ENCODE results near the gene GSG1. TPM values are rescaled to one million over a fixed set of nuclear protein-coding genes. Genes with fewer than 3 reads are reported as not detected.

Gene GSG1
- total RNA-seq, 1 experiment from 2014 or later = 0.22 TPM

- no peaks in the 10 kb centered on the region for H3K23me2 ChIP-seq (ENCODE audit: insufficient read length, low read depth, low read length, poor library complexity, severe bottlenecking)
- H3K9me3 ChIP-seq (ENCODE audit: control insufficient read depth, low read depth, low read length) = no peaks in the 10 kb centered on the region
- no peak overlapping the region for H2BK5ac ChIP-seq (ENCODE audit: insufficient read length, low read length)
- H3K4me2 ChIP-seq (ENCODE audit: insufficient read depth, insufficient read length, low read length) = no peak overlapping the region
- no peak overlapping the region for H3K18ac ChIP-seq (ENCODE audit: insufficient read length, low read depth, low read length)
- no peaks in the 10 kb centered on the region for H3K79me1 ChIP-seq (ENCODE audit: insufficient read depth, low read depth, low read length, poor library complexity, severe bottlenecking)
- H3K4me1 ChIP-seq (ENCODE audit: insufficient read depth, low read length) = no peaks in the 10 kb centered on the region
- H2BK12ac ChIP-seq (ENCODE audit: insufficient read length, low read depth, low read length) = no peak overlapping the region
- H2AK5ac ChIP-seq (ENCODE audit: insufficient read length, low read length) = no peak overlapping the region
- Mint-ChIP-seq H3K27me3 (ENCODE audit: low read depth) (no peaks in the 10 kb centered on the region), H3K27ac (no peak overlapping the region), H3K9me3 (no peaks in the 10 kb centered on the region), H3K4me1 (peaks cover 0 to 4% of the 10 kb centered on the region in 2 experiments; a peak in 3 of 4 replicates), H3K4me3 (no peak overlapping the region), H3K36me3 (ENCODE audit: insufficient read depth in 1 of 3, low read depth in 3 of 3) (peaks cover 14 to 49% (median 46%) of the 10 kb centered on the region in 3 experiments; a peak in 6 of 7 replicates)
- H3K79me2 ChIP-seq (ENCODE audit: insufficient read depth, low read length) = 0 out of 2 replicates have a peak, but pooled peaks cover 2% of the 10 kb centered on the region
- no CpG with 5 or more reads among the region's 6 CpGs for WGBS (ENCODE audit: extremely low coverage, insufficient read length, low lambda C conversion rate)
- no peak overlapping the region for H3T11ph ChIP-seq (ENCODE audit: low read length)
- no peak overlapping the region for H3K4ac ChIP-seq (ENCODE audit: low read depth, low read length)
- H3K27ac ChIP-seq (ENCODE audit: insufficient read length, low read depth, low read length) = no peak overlapping the region
- H4K5ac ChIP-seq (ENCODE audit: insufficient read length, low read depth, low read length) = no peak overlapping the region
- no peak overlapping the region for H3K56ac ChIP-seq (ENCODE audit: insufficient read length, low read depth, low read length)
- no peak overlapping the region for H3K23ac ChIP-seq (ENCODE audit: insufficient read length, low read depth, low read length)
- DNase-seq = no peak
- H3K9ac ChIP-seq (ENCODE audit: extremely low read depth, insufficient read length, low read length) = no peak overlapping the region
- H3K27me3 ChIP-seq (ENCODE audit: insufficient read depth, low read length) = no peaks in the 10 kb centered on the region
- H4K20me1 ChIP-seq (ENCODE audit: control insufficient read depth, insufficient read depth, insufficient read length) = no peaks in the 10 kb centered on the region
- no peak for TF ChIP-seq CTCF (conservative IDR thresholded peaks at IDR 0.05)
- H2BK15ac ChIP-seq (ENCODE audit: low read depth, low read length) = no peak overlapping the region
- no peak overlapping the region for H4K8ac ChIP-seq (replicated peaks; ENCODE audit: insufficient read length, low read depth, low read length)
- H2AFZ ChIP-seq (ENCODE audit: low read length) = no peak overlapping the region
- no peak overlapping the region for H2BK120ac ChIP-seq (ENCODE audit: low read depth, low read length, poor library complexity, severe bottlenecking)
- H4K91ac ChIP-seq (ENCODE audit: insufficient read length, low read depth, low read length) = no peak overlapping the region
- H3K14ac ChIP-seq (ENCODE audit: insufficient read depth, low read length) = no peak overlapping the region
- H2BK20ac ChIP-seq (ENCODE audit: low read depth, low read length, poor library complexity, severe bottlenecking) = no peak overlapping the region
These were observed 34.1 kb downstream of the GSG1 start for GRCh38 chr12:13069380-13069779.
